Vagina (tissue), 2 donors: ENCODE data around the gene OR12D3. TPM values are rescaled to one million over a fixed set of nuclear protein-coding genes. Genes with fewer than 3 reads are reported as not detected.

Source experiments
- DNase-seq, 2 donors: peaks; one replicate each; pipeline ENCODE4 v3.0.0-alpha.2; 2017; ENCODE audit errors: extremely low spot score in 2 of 2
- H3K27ac ChIP-seq: fragments of 200-600 bp; sonication (generic); one replicate; pipeline ENCODE4 v1.5.1; 2019
- H3K27me3 ChIP-seq: fragments of 200-600 bp; sonication (generic); one replicate; pipeline ENCODE4 v1.5.1; 2019
- H3K36me3 ChIP-seq, 2 donors: fragments of 200-600 bp; sonication (generic); one replicate each; pipeline ENCODE4 v1.5.1; 2017 to 2019
- H3K4me1 ChIP-seq: fragments of 200-600 bp; sonication (generic); one replicate; pipeline ENCODE4 v1.5.1; 2019
- H3K4me3 ChIP-seq, 2 donors: fragments of 200-600 bp; sonication (generic); 1 replicate in 1 of 2; 2 replicates in 1 of 2; pipeline ENCODE4 v1.5.1; 2016 to 2019
- H3K9me3 ChIP-seq: fragments of 200-600 bp; sonication (generic); one replicate; pipeline ENCODE4 v1.5.1; 2019
- POLR2A ChIP-seq, 2 donors: fragments of 450-650 bp; IDR thresholded peaks; one replicate each; pipeline ENCODE4 v1.6.1; 2017; ENCODE audit warnings: antibody characterized with exemption in 2 of 2, mild to moderate bottlenecking in 2 of 2, moderate library complexity in 2 of 2
- POLR2AphosphoS5 ChIP-seq, 2 donors: sonication (generic); formaldehyde crosslinking; IDR thresholded peaks; one replicate each; pipeline ENCODE4 v1.9.0; 2017; ENCODE audit warnings: antibody characterized with exemption in 2 of 2, mild to moderate bottlenecking in 2 of 2, low read depth in 1 of 2; ENCODE audit not compliant: insufficient read depth in 1 of 2
- intact Hi-C: fragments of 100-400 bp; cut with DNase I; formaldehyde crosslinking; loops from one replicate; pipeline ENCODE4 v1.15.1; 2023
- total RNA-seq: library from RNA; depleted of rRNA; stranded (reverse); fragments of >200 nt; gene quantifications from one replicate; pipeline ENCODE4 v1.2.3, GENCODE V29; 2016
- TF ChIP-seq, protein P1 (sequence below), 3 experiments: fragments of 450-650 bp in 2 of 3; fragments of 200-600 bp in 1 of 3; sonication (generic) in 1 of 3; IDR thresholded peaks; one replicate each; pipeline ENCODE4 v1.5.1; 2017 to 2019; ENCODE audit warnings: antibody characterized with exemption in 3 of 3, mild to moderate bottlenecking in 2 of 3, moderate library complexity in 2 of 3

The OR12D3 gene, protein sequence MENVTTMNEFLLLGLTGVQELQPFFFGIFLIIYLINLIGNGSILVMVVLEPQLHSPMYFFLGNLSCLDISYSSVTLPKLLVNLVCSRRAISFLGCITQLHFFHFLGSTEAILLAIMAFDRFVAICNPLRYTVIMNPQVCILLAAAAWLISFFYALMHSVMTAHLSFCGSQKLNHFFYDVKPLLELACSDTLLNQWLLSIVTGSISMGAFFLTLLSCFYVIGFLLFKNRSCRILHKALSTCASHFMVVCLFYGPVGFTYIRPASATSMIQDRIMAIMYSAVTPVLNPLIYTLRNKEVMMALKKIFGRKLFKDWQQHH
- not detected for total RNA-seq

DNA sequence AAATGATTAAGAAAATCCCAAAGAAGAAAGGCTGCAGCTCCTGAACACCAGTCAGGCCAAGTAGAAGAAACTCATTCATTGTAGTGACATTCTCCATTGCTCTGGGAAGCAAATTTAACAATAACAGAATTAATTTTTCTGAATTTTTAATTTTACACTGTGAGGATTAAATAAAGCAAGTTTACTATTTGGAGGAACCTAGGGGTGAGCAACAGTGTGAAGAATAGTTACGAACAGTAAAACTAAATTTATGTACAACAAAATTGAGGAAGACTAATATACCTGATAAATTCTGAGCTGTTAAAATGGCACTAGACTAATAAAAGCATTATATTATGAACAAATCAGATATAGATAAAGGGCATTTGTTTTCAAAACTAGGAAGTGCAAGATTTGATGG is at the start of gene OR12D3:
OR12D3 (minus strand) TSS at position 101 of the 400 bp plus-strand sequence; CDS start at position 97, 4 bp downstream.
- no peak for DNase-seq
- Histone ChIP-seq H3K27me3 (no peaks in the 10 kb centered on the region), H3K4me3 (no peak within 1 kb of the TSS), H3K27ac (no peak within 1 kb of the TSS), H3K9me3 (no peaks in the 10 kb centered on the region), H3K4me1 (no peaks in the 10 kb centered on the region), H3K36me3 (no peaks in the 10 kb centered on the region)
- TF ChIP-seq POLR2A (IDR thresholded peaks at IDR 0.05), result no peak
- TF ChIP-seq, protein P1, sequence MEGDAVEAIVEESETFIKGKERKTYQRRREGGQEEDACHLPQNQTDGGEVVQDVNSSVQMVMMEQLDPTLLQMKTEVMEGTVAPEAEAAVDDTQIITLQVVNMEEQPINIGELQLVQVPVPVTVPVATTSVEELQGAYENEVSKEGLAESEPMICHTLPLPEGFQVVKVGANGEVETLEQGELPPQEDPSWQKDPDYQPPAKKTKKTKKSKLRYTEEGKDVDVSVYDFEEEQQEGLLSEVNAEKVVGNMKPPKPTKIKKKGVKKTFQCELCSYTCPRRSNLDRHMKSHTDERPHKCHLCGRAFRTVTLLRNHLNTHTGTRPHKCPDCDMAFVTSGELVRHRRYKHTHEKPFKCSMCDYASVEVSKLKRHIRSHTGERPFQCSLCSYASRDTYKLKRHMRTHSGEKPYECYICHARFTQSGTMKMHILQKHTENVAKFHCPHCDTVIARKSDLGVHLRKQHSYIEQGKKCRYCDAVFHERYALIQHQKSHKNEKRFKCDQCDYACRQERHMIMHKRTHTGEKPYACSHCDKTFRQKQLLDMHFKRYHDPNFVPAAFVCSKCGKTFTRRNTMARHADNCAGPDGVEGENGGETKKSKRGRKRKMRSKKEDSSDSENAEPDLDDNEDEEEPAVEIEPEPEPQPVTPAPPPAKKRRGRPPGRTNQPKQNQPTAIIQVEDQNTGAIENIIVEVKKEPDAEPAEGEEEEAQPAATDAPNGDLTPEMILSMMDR (IDR thresholded peaks at IDR 0.05), result no peak
- no peak for TF ChIP-seq POLR2AphosphoS5 (IDR thresholded peaks at IDR 0.05; ENCODE audit: insufficient read depth in 1 of 2, low read depth in 1 of 2)
- intact Hi-C loops, result no loop called here

DNA sequence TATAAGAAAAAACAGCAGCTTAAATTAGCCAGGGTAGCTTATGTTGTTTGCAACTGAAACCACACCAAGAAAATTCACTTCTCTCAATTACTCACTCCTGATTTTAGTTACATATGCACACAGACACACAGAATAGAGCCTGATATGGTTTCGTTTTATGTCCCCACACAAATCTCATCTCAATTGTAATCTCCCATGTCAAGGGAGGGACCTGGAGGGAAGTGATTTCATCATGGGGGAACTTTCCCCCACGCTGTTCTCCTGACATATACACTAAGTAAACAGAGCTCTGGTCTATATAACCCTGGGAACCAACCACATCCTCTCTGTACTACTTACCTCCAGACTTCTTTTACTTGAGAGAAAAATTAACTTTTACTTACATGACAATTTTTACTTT is 49.5 kb upstream of the OR12D3 start:
- H3K36me3 ChIP-seq, result no peaks in the 10 kb centered on the region

DNA sequence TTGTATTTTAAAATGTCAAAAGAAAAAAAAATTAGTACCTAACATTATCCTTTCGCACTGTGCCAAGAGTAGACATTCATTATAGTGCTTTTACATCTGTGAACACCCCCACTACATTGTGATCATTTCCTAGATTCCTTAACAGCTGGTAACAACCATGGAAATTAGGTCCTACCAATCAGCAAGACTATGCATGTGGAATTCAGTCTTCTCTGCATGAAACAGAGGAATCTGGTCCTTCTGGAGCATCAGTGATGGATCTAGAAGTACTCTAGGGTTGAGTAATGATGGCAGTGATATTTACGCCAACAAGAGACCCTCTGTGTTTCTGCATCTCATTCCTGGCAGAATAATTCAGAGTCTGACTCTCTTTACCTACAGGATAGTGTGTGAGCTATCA is 49.1 kb upstream of the OR12D3 start:
- H3K4me1 ChIP-seq, result no peaks in the 10 kb centered on the region
- no peaks in the 10 kb centered on the region for H3K9me3 ChIP-seq
- intact Hi-C loops, result no loop called here
- H3K27me3 ChIP-seq, result no peaks in the 10 kb centered on the region
- no peak for DNase-seq
- no peak for TF ChIP-seq POLR2AphosphoS5 (IDR thresholded peaks at IDR 0.05; ENCODE audit: insufficient read depth in 1 of 2, low read depth in 1 of 2)
- TF ChIP-seq POLR2A (IDR thresholded peaks at IDR 0.05), result no peak
- TF ChIP-seq, protein P1 (IDR thresholded peaks at IDR 0.05), result no peak
- no peaks in the 10 kb centered on the region for H3K36me3 ChIP-seq
- H3K27ac ChIP-seq, result no peak overlapping the region
- H3K4me3 ChIP-seq, result no peak overlapping the region

More for the DNA sequence above, 49.5 kb upstream of the OR12D3 start:
- Histone ChIP-seq H3K4me3 (no peak overlapping the region), H3K27me3 (no peaks in the 10 kb centered on the region), H3K9me3 (no peaks in the 10 kb centered on the region), H3K27ac (no peak overlapping the region), H3K4me1 (no peaks in the 10 kb centered on the region)
- no peak for DNase-seq
- TF ChIP-seq, protein P1 (IDR thresholded peaks at IDR 0.05), result no peak
- TF ChIP-seq POLR2A (IDR thresholded peaks at IDR 0.05) (no peak), POLR2AphosphoS5 (IDR thresholded peaks at IDR 0.05; ENCODE audit: insufficient read depth in 1 of 2, low read depth in 1 of 2) (no peak)
- intact Hi-C loops, result no loop called here

DNA sequence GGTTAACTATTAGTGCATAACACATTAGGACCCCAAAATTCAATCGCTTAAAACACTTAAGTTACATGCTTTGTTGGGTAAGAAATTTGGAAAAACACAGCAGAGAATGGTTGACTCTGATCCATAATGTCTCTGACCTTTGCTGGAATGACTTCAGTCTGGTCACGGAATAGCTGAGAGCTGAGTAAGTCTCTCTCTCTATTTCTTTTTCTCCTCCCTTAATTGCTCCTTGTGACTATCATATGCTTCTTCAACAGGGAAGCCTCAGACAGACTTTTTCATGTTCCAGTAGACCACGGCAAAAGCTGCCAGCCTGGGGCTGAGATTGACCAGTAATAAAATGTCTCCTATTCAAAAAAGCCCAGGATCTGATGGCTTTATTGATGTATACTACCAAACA is 44.4 kb upstream of the OR12D3 start:
- Histone ChIP-seq H3K4me1 (no peaks in the 10 kb centered on the region), H3K9me3 (no peaks in the 10 kb centered on the region), H3K4me3 (no peak overlapping the region), H3K36me3 (no peaks in the 10 kb centered on the region), H3K27ac (no peak overlapping the region), H3K27me3 (no peaks in the 10 kb centered on the region)
- no peak for DNase-seq
- TF ChIP-seq, protein P1 (IDR thresholded peaks at IDR 0.05), result no peak
- no peak for TF ChIP-seq POLR2A (IDR thresholded peaks at IDR 0.05)
- TF ChIP-seq POLR2AphosphoS5 (IDR thresholded peaks at IDR 0.05; ENCODE audit: insufficient read depth in 1 of 2, low read depth in 1 of 2), result no peak
- intact Hi-C loops, result no loop called here

DNA sequence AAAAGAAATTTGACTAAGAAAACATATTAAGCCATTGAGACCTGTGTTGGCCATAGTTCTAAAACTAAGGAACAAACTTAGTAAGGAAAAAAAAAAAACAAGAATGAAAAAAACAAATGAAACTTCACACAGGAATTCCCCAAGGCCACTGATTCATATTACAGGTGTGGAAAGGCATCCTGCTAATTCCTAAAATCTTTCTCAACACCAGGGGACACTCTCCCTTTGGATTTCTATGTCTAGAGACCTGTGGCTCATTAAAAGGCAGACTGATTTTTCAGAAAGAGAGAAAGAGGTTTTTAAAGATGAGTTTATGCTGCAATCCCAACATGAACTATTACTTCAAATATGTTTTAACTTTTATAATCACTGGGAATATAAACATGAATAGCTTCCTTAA is 39.5 kb upstream of the OR12D3 start, which contains the start of gene OR12D1:
OR12D1 (plus strand) TSS at position 341 of the 400 bp plus-strand sequence.
- H3K4me3 ChIP-seq, result no peak within 1 kb of the TSS
- TF ChIP-seq POLR2AphosphoS5 (IDR thresholded peaks at IDR 0.05; ENCODE audit: insufficient read depth in 1 of 2, low read depth in 1 of 2) (no peak), POLR2A (IDR thresholded peaks at IDR 0.05) (no peak)
- TF ChIP-seq, protein P1 (IDR thresholded peaks at IDR 0.05), result no peak
- intact Hi-C loops, result no loop called here
- no peaks in the 10 kb centered on the region for H3K27me3 ChIP-seq
- H3K27ac ChIP-seq, result no peak within 1 kb of the TSS
- no peaks in the 10 kb centered on the region for H3K4me1 ChIP-seq
- H3K9me3 ChIP-seq, result no peaks in the 10 kb centered on the region
- H3K36me3 ChIP-seq, result no peaks in the 10 kb centered on the region
- no peak for DNase-seq
